HG03565 (cell line): ENCODE measurements around the gene MISP3.
A peak's percentile ranks its signal among the peaks of the same experiment; 100 is the strongest.

ENCODE experiments used
- ATAC-seq: cut with Tn5 transposase; IDR thresholded peaks from one replicate; pipeline ENCODE4 v1.9.1; 2021; ENCODE audit warnings: mild to moderate bottlenecking, moderate library complexity; ENCODE audit not compliant: unreplicated experiment

Gene MISP3

DNA sequence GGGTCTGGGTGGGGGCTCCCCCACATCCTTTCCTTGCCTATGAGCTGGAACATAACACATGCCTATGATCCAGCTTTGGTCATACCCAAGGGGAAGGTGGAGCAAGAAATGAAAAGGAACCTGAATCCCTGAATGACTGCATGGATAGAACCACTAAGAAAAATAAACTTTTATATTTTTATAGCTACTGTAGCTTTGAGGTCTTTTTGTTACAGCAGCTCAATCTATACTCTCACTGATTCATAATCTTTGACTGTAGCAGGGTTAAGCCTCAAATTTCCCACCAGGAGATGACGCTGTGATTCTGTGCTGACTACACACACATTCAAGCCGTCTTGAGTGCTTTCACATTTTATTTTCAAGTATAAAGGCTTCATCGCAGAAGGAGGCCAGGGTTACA lies 19.6 kb upstream of the MISP3 start:
- no peak for ATAC-seq

DNA sequence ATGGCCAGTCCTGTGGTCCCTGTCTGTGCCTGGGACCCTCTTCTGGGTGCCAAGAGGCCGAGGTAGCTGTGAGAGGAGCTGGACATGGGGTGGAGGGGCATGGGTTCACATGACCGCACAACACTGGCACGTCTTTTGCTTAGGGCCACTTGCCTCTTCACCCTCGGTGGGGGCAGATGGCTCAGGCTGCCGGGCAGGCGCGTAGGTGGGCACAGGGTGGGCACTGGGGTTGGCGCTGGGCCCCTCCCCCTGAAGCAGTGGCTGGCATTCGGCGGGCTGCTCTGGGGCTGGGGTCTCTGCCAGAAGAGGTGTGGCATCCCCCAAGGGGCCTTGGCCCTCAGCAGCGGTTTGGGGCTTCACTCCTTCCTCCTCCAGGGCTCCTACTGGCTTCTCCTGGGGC lies 19.1 kb upstream of the MISP3 start:
- no peak for ATAC-seq

GRCh38 chr19:14054099-14054498 lies 18.5 kb upstream of the MISP3 start:
- no peak for ATAC-seq

DNA sequence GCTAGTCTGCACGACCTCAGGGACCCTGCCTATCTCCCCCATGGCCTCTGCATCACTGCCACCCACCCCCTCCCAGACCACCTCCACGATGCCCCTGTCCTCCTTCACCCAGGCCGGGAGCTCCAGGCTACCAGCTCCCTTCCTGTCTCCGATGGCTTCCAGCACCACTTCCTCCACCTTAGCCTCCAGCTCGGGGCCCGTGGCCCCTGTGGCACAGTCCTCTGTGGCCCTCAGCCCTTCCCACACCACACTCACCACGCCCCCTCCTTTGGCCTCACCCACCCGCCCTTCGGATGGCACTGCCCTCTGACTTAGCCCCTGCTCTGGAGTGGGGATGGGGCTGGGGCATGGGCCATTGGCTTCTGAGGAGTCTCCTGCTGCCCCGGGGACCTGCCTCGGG lies 17.9 kb upstream of the MISP3 start:
- ATAC-seq: no peak

DNA sequence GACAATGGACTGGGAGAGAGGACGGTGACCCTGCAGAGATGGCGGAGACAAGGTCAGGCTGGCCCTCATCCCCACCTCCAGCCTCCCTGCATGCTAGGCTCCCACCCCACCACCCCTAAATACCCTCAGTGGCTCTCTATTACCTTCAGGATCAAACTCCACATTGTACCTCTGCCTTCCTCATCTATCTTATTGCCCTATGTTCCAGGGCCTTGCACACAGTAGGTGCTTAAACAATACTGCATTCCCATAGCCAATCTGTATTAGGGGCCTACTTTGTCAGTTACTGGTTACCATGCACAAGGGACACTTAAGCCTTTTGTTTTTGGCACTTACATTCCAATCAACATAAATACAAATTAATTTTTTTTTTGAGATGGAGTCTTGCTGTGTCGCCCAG lies 17.2 kb upstream of the MISP3 start:
- ATAC-seq: no peak

- ATAC-seq: no peak
Measured at GRCh38 chr19:14056069-14056666, 16.4 kb upstream of the MISP3 start.

DNA sequence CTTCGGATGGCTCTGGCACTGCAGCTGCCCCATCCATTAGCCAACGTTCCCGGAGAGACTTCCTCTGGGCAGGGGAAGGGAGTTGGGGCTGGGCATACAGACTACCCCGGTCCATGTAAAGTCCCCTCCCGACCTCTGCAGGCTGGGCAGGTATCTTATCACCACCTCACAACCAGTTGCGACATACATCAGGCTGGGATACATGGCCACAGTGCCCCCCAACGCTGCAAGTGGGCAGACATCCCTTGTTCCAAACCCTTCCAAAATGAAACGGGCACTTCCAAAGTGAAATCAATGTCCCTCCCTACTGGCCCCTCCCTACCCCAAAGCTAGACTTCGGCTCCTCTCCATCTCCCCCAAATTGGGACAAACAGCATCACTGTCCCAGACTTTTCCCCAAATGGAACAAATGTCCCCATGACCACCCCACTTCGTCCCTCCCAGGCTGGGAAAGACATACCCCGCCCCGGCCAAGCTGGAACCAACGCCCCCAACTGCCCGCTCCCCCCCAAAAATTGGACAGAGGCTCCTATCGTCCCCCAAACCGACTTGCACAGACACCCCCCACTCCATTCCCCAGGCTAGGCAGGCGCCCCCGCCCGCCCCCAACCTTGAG lies 15.7 kb upstream of the MISP3 start:
- ATAC-seq: no peak

GRCh38 chr19:14058182-14059092 lies 14.1 kb upstream of the MISP3 start:
- ATAC-seq: no peak

GRCh38 chr19:14059093-14059480 lies 13.5 kb upstream of the MISP3 start:
- no peak for ATAC-seq

DNA sequence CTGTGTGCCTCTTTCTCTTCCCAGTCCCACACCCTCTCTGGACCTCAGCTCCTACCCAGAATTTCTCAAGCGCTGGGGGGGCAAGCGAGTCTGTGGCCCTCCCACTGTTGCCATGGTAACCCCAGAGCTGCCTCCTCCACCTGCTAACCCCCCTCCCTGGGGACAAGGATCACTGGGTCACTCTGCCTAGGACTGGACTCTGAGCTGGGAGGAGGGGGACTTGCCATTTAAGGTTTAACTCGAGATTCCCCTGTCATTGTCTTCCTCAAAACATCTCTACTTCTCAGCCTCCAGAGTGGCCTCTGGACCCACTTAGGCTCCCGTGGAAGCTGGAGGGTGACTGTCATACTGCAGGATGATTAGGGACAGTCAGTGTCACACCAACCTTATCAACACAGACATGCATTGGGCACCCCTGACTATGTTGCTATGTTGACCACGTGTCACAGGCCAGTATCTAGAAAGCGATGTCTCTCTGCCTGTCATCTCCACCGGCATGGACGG lies 12.9 kb upstream of the MISP3 start:
- ATAC-seq: no peak

DNA sequence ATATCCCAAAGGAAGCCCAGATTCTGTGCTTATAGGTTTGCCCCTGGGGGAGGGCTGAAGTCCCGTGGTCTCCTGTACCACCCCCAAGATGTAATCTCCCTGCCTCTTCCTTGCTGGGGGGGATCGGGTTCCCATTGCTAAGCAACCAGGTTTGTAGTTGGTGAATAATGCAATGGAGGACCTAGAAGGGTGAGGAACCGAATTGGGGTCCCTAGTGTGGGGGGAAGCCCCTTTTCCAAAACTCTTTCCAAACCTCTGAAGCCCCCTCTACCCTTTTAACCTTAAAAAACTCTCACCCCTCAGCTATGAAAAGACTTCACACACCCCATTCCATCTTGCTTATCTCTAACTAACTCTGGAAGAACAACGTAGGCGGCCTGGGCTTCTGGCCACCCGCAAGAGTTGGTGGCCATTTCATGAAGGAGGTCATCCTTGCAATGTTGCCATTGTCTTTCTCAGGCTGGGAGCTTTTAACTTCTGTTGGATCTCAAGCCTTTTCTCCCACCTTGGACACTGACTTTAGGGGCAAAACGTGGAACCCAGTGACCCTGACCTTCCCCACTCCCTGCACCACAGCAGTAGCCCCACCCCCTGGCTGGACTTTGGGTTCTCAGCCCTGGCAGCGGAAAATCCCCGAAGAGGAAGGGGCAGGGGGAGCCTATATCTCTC lies 11.4 kb upstream of the MISP3 start:
- ATAC-seq: no peak

GRCh38 chr19:14061751-14062557 lies 10.6 kb upstream of the MISP3 start, which contains the start of gene PALM3:
PALM3 (minus strand) TSS chr19:14062076; CDS start chr19:14061980, 96 bp downstream.
- no peak for ATAC-seq

GRCh38 chr19:14062558-14062855 lies 10.1 kb upstream of the MISP3 start:
- no peak for ATAC-seq

- ATAC-seq: no peak
Measured at GRCh38 chr19:14063105-14063504, 9.5 kb upstream of the MISP3 start.

DNA sequence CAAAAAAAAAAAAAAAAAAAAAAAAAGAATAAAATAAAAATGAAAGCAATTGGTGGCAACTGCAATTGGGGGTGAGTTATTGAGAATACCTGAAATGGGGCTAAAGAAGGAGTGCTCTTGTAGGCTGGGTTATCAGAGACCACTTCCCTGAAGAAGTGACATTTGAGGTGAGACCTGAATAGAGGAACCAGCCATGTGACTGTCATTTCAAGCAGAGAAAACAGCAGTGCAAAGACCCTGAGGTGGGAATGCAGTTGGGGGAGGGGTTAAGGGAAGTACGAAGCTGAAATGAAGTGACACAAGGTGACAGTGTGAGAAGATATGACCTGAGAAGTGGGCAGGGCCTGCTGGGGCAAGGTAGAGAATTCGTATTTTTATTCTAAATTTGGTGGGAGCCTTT lies 6.5 kb upstream of the MISP3 start:
- ATAC-seq: no peak

DNA sequence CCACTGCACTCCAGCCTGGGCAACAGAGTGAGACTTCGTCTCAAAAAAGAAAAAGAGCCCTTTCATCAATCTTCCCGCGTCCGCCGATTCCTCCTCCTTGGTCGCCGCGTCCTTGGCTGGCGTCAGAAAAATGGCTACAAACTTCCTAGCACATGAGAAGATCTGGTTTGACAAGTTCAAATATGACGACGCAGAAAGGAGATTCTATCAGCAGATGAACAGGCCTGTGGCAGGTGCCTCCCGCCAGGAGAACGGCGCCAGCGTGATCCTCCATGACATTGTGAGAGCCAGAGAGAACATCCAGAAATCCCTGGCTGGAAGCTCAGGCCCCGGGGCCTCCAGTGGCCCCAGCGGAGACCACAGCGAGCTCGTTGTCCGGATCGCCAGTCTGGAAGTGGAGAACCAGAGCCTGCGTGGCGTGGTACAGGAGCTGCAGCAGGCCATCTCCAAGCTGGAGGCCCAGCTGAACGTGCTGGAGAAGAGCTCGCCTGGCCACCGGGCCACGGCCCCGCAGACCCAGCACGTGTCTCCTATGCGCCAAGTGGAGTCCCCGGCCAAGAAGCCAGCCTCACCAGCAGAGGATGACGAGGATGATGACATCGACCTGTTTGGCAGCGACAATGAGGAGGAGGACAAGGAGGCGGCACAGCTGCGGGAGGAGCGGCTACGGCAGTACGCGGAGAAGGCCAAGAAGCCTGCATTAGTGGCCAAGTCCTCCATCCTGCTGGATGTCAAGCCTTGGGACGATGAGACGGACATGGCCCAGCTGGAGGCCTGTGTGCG lies 2.1 kb upstream of the MISP3 start:
- no peak for ATAC-seq

DNA sequence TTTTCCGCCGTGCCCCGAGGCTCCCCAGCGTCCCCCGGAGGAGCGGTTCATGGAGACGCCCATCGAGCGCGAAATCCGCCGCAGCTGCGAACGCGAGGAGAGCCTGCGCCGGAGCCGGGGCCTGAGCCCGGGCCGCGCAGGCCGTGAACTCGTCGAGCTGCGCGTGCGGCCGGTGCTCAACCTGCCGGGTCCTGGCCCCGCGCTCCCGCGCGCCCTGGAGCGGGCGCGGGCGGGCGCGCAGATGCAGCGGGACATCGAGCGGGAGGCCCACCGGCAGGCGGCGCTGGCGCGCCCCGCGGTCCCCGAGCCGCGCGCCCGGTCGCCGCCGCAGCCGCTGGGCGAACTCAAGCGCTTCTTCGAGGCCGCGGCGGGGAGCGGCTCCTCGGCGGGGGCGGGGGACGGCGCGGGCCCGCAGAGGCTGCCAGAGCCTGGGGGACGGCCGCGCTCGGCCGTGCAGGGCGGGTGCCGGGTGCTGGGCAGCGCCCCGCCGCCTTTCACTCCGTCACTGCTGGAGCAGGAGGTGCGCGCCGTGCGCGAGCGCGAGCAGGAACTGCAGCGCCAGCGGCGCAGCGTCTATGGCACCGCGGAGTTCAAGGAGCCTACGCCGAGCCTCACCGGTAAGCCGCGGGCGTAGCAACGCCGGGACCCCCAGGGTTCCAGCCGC lies 807 bp downstream of the MISP3 start:
- peak; percentile 50 for ATAC-seq

GRCh38 chr19:14073925-14074838 lies 1.6 kb downstream of the MISP3 start:
- no peak for ATAC-seq
